SKM-1 treated with dmso at 0.1 percent for 144 hours (cell line): ENCODE measurements around the gene SCRN1.

ENCODE experiments used
- DNase-seq: peaks from one replicate; lab custom pipeline; 2025; ENCODE audit not compliant: unreplicated experiment; lab: John Stamatoyannopoulos, UW

SCRN1 gene, protein sequence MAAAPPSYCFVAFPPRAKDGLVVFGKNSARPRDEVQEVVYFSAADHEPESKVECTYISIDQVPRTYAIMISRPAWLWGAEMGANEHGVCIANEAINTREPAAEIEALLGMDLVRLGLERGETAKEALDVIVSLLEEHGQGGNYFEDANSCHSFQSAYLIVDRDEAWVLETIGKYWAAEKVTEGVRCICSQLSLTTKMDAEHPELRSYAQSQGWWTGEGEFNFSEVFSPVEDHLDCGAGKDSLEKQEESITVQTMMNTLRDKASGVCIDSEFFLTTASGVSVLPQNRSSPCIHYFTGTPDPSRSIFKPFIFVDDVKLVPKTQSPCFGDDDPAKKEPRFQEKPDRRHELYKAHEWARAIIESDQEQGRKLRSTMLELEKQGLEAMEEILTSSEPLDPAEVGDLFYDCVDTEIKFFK

DNA sequence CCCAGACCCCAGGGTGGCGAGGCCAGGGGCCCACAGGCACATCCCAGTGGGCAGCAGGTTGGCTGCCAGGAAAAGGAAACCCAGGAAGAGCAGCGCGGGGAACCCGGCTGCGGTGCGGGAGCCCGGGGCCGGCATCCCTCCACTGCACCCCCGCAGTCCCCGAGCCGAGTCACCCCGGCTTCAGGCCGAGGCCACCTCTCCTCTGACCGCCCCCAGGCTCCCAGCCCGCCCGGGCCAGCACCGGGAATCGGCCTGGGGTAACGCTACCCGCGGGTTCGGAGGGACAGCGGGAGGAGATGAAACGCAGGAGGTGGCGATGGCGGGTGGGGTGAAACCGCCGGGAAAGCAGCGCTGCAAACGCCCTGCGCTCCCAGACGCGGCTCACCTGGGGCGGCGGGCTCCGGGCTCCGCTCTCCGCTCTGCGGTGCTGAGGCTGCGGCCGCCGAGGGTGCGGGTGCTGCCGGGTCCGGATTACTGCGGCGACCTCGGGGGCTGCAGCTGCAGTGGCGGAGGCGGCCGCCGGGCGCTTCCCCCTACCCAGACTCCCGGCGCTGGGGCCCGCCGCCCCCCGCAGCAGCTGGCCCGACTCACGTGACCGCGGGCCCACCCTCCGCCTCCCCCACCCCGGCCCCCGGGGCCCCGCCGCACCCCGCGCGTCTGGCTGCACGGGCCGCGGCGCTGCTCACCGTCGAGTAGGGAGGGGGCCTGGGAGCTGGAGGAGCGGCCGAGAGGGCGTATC lies at the start of gene SCRN1:
Gene SCRN1, minus strand, starts transcription at position 545 of the 739 bp plus-strand sequence. CDS start 20,734 bp downstream, outside the sequence.
- DNase-seq, result peak; percentile 9

DNA sequence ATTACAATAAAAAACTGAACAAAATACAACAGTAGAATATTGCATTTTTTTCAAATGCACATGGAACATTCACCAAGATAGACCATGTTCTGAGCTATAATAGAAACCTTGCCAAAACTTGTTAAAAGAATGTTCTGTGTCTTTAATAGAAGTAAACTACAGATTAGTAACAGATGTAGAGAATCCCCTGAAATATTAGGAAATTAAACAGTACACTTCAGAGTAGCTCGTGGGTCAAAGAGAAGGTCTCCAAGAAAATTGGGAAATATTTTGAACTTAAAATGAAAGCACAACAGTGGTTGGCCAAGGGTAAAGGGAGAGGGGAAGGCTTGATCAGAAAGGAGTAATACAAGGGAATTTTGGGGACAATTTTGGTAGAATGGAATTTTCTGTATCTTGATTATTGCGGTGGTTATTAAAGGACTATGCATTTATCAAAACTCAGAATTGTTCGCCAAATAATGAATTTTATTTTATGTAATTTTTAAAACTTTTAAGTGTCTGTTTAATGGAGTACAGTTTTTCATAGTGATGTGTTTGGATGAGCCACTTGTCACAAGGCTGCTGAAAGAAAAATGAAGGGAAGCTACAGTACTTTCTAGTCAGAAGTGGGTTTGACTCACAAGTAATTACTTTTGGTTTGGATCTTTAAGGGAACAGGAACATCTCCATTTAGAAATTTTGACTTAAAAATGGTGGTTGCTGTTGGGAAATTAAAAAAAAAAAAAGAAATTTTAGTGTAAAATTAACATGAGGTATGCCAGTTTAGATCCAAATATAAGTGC lies 48.8 kb upstream of the SCRN1 start:
- DNase-seq, result no peak

DNA sequence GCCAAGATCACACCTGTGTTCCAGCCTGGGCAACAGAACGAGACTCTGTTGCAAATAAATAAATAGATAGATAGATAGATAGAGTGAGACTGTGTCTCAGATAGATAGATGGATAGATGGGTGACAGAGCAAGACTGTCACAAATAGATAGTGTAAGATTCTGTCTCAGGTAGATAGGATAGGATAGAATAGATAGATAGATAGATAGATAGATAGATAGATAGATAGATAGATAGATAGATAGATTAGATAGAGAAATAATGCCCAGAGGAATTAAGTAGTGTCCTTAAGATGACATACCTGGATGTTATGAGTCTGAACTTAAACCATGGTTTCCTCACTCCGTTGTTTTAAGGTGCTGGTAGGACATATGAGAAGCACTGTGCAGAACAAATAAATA lies 46.6 kb upstream of the SCRN1 start:
- no peak for DNase-seq

DNA sequence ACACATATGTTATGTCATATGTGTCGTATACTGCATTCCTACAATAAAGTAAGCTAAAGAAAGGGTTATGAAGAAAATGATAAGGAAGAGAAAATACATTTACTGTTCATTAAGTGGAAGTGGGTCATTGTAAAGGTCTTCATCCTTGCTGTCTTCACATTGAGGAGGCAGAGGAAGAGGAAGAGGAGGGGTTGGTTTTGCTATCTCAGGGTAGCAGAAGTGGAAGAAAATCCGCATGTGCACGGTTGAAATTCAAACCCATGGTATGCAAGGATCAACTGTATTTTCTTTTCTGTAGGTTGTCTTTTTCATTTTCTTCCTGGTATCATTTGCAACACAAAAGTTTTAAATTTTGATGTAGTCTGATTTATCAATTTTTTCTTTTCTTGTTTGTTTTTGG lies 44.9 kb upstream of the SCRN1 start:
- no peak for DNase-seq

DNA sequence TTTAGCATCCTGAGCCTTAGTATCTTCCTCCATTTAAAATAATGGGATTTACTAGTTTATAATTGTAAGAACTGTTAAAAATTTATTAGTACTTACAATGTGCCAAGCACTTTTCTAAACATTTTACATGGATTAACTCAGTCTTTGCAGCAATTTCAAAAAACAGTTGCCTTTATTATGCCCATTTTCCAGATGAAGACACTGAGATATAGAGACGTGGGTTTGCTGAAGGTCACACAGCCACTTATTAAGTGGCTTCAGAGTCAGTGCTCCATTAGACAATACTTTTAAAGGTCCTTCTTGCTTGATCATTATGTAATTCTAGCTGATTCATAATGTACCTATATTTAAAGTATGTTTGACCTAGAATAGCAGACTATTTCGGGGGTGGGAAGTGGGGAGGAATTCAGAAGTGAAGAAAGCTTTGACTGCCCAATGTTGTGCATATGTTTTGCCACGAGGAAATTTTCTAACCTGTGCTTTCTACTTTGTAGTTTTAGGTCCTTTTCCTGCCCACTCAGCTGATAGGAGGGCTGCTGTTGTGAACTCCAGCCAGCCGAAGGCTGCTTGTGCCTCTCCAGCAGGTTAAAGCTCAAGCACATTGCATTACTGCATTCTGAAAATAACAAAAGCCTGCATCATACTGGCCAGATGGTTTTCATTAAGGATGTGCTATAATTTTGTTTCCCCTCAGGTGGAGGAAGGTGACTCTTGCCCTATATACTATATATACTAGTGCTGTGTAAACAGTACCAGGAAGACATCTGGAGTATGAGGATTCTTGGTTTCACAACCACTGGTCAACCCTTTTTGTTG lies 42.9 kb upstream of the SCRN1 start:
- DNase-seq, result no peak

DNA sequence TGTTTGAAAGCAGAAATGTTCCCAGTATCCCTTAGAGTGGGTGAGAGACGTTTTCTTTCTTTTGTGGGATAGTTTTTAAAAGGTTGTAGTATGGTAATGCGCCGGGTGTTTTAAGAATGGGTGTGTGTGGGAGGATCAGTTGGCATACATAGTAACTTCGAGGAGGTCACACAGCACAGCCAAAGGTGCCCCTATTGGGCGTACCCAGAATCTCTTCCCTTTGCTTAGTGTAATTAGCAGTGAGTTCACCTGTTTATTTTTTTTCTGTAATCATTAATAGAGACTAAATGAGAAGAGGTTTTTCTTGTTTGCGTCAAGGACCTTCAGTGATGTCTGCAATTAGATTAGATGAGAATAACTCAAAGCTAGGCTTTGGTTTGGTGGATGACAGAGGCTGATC lies 40.1 kb upstream of the SCRN1 start:
- no peak for DNase-seq

DNA sequence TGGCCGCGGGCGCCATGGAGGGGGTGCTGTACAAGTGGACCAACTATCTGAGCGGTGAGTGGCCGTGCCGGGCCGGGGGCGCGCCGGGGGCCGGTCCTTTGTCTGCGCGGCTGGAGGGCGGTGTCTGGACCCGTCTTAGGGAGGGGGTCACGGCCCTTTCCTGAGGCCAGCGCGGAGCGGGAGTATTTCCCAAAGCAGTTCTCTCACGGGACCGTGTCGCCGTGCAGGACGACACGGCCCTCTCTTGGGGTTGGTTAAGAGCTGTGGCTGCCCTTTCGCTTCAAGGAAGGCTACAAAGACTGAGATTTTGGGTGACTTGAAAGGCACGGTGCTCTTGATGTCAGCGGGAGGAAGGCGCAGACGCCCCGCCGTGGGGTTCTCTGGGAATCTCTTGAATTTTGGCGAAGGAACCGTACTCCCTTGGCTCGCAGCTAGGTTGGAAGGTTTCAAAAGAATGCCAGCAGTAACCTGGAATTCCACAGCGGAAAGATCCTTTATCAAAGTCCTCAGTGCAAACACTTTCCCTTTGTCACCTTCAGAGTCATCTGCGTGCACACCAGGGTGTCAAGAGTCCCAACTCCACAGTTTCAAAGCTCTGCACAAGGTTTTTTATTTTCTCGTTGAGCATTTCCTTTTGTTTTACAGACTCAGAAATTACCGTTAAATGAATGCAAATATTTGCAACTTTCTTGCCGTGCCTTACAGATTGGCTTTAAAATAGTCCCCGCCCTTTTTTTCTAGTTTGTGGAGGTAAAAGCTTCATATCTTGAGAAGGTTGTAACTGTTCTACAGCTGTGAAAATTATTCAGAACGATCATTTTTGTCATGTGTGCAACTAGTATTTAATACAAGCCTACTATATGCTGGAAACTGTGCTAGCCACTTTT lies 39.4 kb upstream of the SCRN1 start:
- DNase-seq, result no peak

DNA sequence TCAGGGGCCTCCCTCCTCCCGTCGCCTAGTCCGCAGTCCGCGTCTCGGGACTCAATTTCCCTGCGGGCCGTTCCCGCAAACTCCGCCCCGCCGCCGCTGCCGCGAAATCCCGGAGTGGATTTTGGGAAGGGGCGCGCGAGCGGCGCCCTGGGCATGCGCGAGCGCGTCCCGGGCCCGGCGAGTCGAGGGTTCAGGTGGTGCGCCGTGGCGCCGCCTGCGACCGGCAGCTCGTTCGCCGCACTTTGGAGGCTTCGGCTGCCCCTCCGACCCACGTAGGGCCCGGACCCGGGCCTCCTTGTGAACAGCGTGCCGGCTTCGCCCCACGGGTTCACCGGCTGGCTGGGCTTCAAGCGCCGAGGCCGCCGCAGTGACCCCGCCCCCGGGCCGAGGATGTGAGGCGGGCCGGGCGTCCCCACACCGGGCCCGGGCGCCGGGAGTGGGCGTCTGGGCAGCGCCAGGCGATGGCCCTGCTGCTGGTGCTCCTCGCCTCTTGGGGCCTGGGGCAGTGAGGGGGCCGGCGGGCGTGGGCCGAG lies 38.7 kb upstream of the SCRN1 start, which contains the start of gene PLEKHA8:
Gene PLEKHA8, plus strand, starts transcription at position 197 of the 533 bp plus-strand sequence. CDS start 351 bp downstream, outside the sequence.
- DNase-seq, result peak; percentile 81

DNA sequence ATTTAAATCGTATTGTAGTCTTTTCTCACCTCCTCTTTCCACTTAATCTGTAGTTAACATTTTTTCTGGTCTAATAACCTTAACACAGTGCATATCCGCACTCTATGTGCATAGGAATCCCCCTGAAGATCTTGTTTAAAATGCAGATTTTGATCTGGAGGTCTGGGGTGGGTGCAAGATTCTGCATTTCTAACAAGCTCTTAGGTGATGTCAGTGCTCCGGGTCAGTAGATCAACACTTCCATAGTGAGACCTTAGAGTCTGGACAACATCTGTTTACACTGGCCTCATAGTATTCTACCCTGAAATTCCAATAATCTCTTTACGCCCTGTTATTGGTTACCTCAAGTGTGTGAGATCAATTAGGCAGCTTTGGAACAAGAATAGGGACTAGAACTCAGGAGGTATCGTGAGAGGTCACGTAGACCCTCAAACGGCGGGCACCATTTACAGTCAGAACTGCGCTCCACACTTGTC lies 38.2 kb upstream of the SCRN1 start:
- DNase-seq, result no peak

DNA sequence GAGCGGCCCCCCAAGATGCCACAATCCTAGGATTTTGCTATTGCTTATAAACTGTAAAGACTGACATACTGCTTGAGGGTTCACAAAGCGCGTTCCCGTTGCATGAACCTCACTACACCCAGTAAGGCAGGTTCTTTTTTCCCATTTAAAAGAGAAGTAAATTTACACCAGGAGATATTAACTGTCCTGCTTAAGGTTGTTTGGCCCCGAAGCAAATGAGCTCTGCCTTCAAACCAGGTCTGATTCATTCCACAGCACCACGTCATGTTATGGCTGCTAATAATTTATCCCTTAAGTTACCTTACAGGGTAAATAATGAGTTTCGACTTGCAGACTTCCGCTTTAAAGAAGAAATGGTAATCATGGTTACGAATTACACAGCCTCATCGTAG lies 37.5 kb upstream of the SCRN1 start:
- DNase-seq, result no peak

DNA sequence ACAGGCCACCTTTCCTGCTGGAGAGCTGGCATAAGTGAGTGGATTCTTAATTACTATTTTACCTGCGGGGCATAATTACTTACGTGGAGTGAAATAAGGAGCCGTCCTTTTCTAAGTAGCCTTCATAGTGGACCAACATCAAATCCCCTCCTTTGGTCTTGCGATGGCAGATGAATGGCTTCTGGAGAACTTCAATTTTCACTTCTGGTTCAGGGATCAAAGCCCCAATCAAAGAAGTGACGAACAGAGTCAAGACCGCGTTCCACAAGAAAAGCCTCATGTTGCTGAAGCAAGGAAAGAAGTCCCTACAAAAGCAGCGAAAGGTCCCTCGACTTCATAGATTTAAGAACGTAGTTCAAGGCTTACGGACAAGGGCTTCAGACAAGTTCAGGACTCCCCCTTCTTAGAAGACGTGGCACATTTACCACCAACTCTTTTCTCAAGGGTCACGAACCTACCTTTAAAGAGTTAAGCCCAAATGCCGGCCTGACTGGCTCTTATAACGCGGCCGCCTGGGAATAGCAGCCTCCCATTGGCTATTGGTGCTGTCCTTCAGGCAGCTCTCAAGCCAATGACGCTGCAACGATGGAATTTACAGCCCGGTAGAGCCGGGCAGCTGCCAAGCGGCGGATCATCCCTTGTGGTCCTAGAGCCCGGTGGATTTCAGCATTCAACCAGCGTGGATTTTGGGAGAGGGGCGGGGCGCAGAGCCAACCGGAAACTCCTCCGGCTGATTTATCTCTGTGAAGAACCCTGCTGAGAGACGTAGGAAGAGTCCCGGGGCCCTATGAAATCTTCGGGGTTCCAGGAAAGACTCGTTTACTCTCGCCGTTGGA lies 36.8 kb upstream of the SCRN1 start, which contains the start of gene FKBP14:
Gene FKBP14, minus strand, starts transcription at position 474 of the 836 bp plus-strand sequence. Its CDS starts 194 bp downstream, at position 280.
- DNase-seq, result peak; percentile 98

DNA sequence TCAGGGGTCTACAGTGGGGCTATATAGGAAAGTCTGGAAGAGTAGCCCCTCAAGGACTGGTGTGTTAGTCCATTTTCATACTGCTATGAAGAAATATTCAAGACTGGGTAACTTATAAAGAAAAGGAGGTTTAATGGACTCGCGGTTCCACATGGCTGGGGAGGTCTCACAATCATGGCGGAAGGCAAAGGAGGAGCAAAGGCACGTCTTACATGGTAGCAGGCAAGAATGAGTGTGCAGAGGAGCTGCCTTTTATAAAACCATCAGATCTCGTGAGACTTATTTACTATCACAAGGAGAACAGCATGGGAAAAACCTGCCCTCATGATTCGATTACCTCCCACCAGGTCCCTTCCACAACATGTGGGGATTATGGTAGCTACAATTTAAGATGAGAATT lies 33.9 kb upstream of the SCRN1 start:
- no peak for DNase-seq

DNA sequence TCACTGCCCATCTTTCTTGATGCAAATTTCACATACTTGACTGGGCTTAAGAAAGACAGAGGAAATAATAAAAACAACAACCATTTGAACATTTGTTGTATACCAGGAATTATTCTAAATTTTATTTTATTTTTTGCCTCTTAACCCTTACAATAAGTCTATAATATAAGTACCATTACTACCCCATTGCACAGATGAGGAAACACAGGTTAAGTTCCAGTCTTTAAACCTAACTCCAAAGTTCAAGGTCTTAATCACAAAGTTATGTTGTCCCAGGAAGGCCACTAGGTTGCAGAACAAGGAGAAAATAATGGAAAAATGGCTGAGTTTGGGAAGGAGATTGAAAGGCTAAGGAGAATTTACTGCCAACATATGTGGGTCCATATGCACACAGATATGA lies 33.4 kb upstream of the SCRN1 start:
- DNase-seq, result no peak

DNA sequence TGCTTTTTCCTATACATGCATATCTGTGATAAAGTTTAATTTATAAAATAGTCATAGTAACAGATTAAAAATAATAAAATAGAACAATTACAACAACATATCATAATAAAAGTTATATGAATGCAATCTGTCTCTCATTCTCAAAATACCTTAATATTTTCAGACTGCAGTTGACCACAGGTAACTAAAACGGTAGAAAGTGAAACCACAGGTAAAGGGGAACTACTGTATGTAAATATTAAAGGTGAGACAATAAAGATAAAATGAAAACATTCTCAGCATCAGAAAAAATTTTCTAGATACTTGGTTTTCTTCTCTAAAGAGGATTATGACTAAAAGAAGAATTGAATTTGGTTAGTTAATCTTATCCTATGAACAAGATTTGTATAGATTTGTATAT lies 30.9 kb upstream of the SCRN1 start:
- DNase-seq, result no peak

DNA sequence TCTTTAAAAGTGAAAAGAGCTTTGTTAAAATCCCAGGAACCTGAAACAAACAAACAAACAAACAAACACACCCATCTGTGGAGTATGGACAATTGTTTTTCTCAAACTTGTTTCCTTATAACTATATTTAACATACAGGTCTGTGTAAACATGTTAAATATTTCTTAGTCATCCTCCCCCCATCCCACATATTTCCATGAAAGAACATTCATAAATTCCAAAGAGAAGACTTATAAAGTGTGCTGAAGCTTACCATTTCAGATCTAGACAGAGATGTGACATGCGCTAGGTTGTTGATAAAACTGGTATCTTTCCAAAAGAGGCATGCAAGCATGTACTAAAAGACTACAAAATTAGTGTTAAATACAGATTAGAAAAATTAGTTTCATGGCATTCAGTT lies 30.4 kb upstream of the SCRN1 start:
- no peak for DNase-seq

DNA sequence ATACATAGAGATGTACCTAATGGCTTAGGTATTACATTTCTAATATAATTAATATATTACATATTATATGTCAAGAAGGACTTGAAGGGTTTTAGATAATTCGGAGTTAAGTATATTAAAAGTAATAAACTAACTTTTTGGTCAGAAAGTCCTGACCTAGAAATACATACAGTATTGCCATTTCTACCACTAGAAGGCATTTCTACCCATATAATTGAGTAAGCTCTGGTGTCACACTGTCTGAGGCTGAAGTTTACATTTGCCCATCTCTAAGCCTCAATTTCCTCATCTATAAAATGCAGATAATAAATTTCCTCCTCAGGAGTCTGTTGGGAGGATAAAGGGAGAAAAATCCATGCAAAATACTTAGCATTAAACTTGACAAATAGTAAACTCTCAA lies 29.8 kb upstream of the SCRN1 start:
- DNase-seq, result no peak

DNA sequence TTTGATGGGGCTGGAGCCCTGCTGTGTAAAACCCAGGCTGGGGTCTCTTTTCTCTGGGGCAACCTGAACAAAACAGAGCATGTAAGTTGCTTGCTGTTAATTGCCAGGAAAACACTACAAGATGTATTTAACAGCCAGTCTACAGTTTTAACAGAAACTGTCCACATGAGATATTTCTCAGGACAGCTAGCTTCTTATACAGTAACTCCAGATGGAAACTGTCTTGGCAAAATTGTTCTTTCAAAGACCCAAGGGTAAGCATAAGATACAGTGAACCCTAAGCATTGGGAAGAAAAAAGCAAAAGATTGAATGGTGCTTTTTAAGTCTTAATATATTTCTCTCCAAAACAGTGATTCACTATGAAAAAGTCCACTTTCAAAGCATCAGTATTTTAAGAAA lies 28.9 kb upstream of the SCRN1 start:
- DNase-seq, result no peak

DNA sequence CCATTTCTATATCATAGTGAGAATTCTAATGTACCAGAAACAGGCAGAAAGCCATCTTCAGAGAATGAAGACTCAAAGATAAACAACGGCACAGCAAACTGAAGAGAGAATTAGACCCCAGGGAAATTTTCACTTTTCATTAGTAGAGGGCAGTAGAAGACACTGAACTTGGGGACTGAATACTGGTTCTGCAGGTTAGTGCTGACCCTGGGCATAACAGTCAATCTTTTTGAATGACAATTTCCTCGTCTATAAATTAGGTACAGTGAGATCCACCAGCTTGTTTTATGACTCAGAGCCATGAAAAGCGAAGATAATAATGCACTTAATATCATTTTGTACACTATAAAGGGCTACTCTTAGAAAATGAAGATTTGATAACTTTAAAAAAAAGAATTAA lies 23.2 kb upstream of the SCRN1 start:
- DNase-seq, result no peak
